ENCODE measurements around the gene SHMT2.

SHMT2 gene

DNA sequence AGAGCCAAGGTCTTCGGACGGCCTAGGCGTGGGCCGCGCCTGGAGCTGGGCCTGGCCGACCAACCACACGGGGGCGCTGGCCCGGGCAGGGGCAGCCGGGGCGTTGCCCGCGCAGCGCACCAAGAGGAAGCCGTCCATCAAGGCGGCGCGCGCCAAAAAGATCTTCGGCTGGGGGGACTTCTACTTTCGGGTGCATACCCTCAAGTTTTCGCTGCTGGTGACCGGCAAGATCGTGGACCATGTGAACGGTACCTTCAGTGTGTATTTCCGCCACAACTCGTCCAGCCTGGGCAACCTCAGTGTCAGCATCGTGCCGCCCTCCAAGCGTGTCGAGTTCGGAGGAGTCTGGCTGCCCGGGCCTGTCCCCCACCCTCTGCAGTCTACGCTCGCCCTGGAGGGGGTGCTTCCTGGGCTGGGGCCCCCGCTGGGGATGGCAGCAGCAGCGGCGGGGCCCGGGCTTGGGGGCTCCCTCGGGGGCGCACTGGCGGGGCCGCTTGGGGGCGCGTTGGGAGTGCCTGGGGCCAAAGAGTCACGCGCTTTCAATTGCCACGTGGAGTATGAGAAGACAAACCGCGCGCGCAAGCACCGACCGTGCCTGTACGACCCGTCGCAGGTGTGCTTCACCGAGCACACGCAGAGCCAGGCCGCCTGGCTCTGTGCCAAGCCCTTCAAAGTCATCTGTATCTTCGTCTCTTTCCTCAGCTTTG is 4.4 kb upstream of the SHMT2 start:
- no peaks in the 10 kb centered on the region for H3K9me3 Mint-ChIP-seq
- peaks cover 69% of the 10 kb centered on the region for H3K27me3 Mint-ChIP-seq
- no peak overlapping the region for H3K27ac Mint-ChIP-seq
- H3K36me3 Mint-ChIP-seq (ENCODE audit: low read depth) = peaks cover 6% of the 10 kb centered on the region
- H3K4me1 Mint-ChIP-seq (ENCODE audit: low read depth) = peaks cover 63% of the 10 kb centered on the region
- peak overlapping the region; percentile 53 for H3K4me3 Mint-ChIP-seq

DNA sequence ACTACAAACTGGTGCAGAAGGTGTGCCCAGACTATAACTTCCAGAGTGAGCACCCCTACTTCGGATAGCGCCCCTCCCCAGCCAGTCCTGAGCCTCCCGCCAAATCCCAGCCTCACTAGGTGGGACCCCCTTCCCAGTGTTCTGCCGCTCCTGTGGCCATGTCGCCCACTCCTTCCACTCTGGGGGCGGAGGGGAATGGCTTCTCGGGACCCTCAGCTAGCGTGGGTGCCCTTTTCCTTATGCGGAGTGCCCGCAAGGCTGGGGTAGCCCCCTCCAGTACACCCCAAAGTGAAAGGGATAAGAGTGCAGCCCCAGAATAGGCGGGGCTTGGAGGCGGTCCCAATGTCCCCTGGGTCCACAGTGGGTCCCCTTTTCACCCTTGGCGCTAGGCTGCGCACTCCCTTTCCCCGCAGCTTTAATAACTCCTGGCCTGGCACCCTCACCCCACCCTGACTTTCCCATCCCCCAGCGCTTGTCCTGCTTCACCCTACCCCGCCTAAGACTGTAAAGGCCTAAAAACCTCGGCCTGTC is 3.8 kb upstream of the SHMT2 start:
- peaks cover 67% of the 10 kb centered on the region for H3K4me1 Mint-ChIP-seq (ENCODE audit: low read depth)
- H3K4me3 Mint-ChIP-seq = peak overlapping the region; percentile 53
- no peak overlapping the region for H3K27ac Mint-ChIP-seq
- H3K27me3 Mint-ChIP-seq = peaks cover 65% of the 10 kb centered on the region
- H3K36me3 Mint-ChIP-seq (ENCODE audit: low read depth) = peaks cover 12% of the 10 kb centered on the region
- no peaks in the 10 kb centered on the region for H3K9me3 Mint-ChIP-seq

DNA sequence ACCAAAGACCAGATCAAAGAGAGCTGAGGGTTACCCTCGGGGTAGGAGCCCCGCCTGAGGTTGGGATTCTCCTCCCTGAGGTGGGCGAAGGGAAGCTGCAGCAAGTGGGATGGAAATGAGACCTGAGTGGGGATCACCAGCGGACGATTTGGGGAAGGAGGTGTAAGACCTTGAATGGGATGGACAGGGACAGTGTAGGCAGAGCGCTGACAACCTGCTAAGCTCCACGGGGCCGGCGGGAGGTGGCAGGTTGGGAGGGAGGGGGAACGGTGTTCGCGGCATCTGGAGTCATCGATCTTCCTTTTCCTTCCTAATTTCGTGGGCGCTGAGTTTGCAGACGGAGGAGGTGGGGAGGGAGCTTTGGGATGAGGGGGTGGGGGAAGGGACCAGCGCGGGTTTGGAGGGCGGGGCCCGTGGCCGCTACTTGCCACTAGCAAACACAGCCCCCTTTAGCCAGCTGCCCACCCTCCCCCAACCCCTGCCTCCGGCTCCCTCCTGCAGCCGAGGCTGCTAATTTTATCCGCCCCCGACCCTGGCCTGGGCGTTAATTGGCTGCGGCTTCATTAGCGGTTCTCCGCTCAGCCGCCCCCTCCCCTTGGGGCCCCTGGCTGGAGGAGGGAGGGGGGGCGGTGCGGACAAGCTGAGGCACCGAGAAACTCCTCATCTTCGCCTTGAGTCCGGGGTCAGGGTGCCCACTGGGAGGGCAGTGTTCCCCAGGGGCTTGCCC is 2.8 kb upstream of the SHMT2 start:
- no peaks in the 10 kb centered on the region for H3K9me3 Mint-ChIP-seq
- H3K36me3 Mint-ChIP-seq (ENCODE audit: low read depth) = peaks cover 22% of the 10 kb centered on the region
- no peak overlapping the region for H3K27ac Mint-ChIP-seq
- H3K27me3 Mint-ChIP-seq = peaks cover 56% of the 10 kb centered on the region
- H3K4me1 Mint-ChIP-seq (ENCODE audit: low read depth) = peaks cover 66% of the 10 kb centered on the region
- H3K4me3 Mint-ChIP-seq = peak overlapping the region; percentile 63

DNA sequence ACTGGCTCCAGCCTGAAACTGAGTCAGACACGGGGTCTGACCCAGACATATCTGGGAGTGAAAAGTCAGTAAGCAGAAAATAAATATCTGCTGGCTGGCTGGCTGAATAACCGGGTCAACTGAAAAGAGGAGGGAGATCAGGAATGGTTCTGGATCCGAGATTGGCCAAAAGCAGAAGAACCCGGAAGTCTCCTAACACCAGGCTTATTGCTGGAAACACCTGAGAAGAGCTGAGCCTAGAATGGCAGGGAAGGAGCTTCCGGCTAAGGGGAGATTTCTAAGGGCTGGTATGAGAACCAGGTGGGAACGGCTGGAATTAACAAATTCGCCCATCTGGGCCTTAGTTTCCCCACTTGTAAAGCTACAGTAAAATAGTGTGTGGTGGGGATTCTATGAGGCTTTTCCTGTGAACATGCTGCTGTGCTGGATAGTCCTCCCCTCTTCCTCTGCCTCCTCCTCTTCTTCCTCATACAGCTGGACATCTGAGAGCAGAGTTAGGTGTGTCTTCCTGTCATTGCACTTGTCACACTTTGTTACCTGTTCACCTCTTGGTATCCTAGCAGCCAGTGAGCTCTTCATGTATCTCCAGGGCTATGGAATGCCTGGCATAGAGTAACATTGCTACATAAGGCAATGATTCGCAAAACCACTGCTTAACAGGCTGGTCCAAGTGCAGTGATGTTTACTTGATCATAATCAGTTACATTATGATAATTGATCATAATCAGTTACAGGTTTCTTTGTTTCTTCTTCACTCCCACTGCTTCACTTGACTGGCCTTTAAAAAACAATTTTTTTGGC is 2.0 kb upstream of the SHMT2 start:
- peaks cover 65% of the 10 kb centered on the region for H3K4me1 Mint-ChIP-seq (ENCODE audit: low read depth)
- no peak overlapping the region for H3K27ac Mint-ChIP-seq
- peaks cover 49% of the 10 kb centered on the region for H3K27me3 Mint-ChIP-seq
- no peaks in the 10 kb centered on the region for H3K9me3 Mint-ChIP-seq
- peaks cover 28% of the 10 kb centered on the region for H3K36me3 Mint-ChIP-seq (ENCODE audit: low read depth)
- H3K4me3 Mint-ChIP-seq = peak overlapping the region; percentile 63

DNA sequence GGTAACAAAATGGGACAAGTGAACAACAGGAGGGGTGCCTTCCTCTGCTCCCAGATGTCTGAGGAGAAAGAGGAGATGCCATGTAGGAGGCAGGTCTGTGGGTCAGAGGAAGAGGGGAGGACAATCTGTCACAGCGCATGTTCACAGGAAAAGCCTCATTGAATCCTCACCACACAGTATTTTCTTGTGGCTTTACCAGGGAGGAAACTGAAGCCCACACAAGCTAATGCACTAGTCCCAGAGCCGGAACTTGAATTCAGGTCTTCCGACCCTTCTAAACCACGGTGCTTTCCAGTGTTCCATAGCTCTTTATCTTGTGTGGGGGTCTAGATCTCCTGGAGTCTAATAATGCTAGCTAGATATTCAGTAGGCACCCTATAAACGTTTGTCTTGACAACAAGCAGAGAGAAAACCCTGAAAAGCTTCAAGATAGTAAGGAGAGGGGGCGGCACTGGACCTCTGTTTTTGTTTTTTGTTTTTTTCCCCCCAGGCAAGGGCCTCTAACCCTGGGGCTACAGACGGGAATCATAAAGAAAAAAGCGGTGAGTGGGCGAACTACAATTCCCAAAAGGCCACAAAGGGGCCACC is 371 bp upstream of the SHMT2 start:
- H3K4me1 Mint-ChIP-seq (ENCODE audit: low read depth) = peaks cover 68% of the 10 kb centered on the region
- peaks cover 44% of the 10 kb centered on the region for H3K36me3 Mint-ChIP-seq (ENCODE audit: low read depth)
- no peaks in the 10 kb centered on the region for H3K9me3 Mint-ChIP-seq
- peak overlapping the region; percentile 99 for H3K4me3 Mint-ChIP-seq
- H3K27ac Mint-ChIP-seq = peak overlapping the region; percentile 99
- peaks cover 33% of the 10 kb centered on the region for H3K27me3 Mint-ChIP-seq

DNA sequence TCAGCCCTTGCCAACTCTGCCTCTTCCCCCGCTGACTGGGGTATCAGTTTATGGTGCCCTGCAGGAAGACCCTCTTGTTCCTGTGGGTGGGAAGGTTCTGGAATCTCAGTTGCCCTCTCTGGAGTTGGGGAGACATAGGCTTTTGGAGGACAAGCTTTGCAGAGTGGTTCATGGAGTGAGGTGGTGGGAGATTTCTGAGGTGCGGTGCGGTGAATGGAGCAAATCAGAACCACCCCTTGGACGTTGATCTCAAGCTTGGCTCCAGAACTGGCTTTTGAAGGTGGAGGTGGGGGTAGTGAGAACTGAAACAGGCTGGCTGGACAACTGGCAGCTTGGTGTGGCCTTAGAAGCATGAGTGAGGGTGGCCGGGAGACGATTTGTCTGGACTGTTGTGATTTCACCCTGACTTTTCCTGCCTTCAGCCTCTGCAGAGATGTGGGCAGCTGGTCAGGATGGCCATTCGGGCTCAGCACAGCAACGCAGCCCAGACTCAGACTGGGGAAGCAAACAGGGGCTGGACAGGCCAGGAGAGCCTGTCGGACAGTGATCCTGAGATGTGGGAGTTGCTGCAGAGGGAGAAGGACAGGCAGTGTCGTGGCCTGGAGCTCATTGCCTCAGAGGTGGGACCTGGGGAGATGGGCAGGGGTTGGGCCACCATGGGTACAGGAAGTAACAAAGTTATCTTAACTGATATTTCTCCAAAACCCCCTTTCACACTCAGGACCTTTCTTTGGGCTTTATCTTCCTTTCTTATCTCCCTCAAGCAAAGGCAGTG is 1.1 kb downstream of the SHMT2 start:
- peaks cover 55% of the 10 kb centered on the region for H3K36me3 Mint-ChIP-seq (ENCODE audit: low read depth)
- peaks cover 20% of the 10 kb centered on the region for H3K27me3 Mint-ChIP-seq
- peak overlapping the region; percentile 99 for H3K27ac Mint-ChIP-seq
- peaks cover 76% of the 10 kb centered on the region for H3K4me1 Mint-ChIP-seq (ENCODE audit: low read depth)
- peak overlapping the region; percentile 99 for H3K4me3 Mint-ChIP-seq
- no peaks in the 10 kb centered on the region for H3K9me3 Mint-ChIP-seq

DNA sequence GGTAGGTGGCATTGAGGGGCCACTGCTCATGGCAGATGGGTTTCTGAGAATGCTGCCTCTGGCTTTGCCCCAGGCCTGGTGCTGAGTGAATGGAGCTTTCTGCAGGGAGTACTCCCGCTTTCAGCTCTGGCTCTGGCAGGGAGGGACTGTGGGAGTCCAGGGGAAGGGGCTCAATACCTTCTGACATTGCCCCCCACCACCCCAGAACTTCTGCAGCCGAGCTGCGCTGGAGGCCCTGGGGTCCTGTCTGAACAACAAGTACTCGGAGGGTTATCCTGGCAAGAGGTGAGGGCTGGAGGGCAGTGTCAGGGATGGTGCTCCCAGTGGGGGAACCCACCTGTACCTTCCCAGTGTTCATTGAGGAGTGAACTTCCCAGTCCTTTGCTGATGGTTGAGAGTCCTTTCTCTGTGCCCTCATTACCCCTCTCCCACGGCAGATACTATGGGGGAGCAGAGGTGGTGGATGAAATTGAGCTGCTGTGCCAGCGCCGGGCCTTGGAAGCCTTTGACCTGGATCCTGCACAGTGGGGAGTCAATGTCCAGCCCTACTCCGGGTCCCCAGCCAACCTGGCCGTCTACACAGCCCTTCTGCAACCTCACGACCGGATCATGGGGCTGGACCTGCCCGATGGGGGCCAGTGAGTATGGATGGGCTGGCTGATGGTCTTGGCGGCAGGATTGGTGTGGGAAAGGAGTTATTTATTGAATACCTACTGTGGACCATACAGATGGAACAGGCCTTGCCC is 1.9 kb downstream of the SHMT2 start:
- H3K27me3 Mint-ChIP-seq = peaks cover 17% of the 10 kb centered on the region
- peaks cover 55% of the 10 kb centered on the region for H3K36me3 Mint-ChIP-seq (ENCODE audit: low read depth)
- peak overlapping the region; percentile 99 for H3K27ac Mint-ChIP-seq
- H3K4me3 Mint-ChIP-seq = peak overlapping the region; percentile 99
- H3K9me3 Mint-ChIP-seq = no peaks in the 10 kb centered on the region
- peaks cover 73% of the 10 kb centered on the region for H3K4me1 Mint-ChIP-seq (ENCODE audit: low read depth)

DNA sequence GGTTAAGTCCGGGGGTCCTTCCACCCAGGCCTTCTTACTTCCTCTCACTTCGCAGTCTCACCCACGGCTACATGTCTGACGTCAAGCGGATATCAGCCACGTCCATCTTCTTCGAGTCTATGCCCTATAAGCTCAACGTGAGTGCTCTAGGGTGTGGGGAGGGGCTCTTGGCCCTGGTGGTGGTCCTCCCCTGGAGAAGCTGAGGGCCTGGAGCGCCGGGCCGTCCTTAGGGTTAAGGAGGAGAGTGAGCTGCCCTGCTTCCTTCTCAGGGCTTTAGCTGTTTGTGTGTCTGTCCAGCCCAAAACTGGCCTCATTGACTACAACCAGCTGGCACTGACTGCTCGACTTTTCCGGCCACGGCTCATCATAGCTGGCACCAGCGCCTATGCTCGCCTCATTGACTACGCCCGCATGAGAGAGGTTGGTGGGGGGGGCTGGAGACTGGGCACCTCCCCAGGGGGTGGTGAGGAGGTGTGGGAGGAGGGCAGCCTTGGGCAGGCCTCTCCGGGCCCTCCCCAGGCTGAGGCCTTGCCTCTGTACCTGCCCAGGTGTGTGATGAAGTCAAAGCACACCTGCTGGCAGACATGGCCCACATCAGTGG is 2.7 kb downstream of the SHMT2 start:
- Mint-ChIP-seq H3K4me3 (peak overlapping the region; percentile 99), H3K36me3 (ENCODE audit: low read depth) (peaks cover 55% of the 10 kb centered on the region), H3K27me3 (peaks cover 20% of the 10 kb centered on the region), H3K9me3 (no peaks in the 10 kb centered on the region), H3K27ac (no peak overlapping the region), H3K4me1 (ENCODE audit: low read depth) (peaks cover 72% of the 10 kb centered on the region)

DNA sequence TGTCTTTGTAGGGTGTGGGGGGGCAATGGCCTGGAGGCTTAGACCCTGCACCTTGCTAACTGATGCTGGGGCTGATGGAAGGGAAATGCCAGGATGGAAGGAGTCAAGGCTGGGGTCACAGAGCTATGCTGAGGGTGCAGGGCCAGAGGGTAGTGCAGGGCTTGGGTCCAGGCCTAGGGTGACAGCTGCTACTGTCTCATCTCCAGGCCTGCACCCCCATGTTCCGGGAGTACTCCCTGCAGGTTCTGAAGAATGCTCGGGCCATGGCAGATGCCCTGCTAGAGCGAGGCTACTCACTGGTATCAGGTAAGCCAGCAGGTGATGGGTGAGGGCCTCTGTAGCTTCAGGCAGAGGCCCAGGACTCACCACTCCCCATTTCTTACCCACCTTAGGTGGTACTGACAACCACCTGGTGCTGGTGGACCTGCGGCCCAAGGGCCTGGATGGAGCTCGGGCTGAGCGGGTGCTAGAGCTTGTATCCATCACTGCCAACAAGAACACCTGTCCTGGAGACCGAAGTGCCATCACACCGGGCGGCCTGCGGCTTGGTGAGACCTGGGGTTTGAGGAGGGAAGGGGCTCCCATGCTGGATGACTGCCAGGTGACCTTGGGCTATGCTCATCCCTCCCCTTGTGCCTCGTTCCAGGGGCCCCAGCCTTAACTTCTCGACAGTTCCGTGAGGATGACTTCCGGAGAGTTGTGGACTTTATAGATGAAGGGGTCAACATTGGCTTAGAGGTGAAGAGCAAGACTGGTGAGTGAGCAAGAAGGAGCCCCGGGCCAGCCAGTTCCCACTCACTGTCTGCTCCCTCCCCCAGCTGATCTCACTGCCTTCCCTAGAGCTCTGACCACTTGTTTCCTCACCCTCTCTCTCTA is 4.1 kb downstream of the SHMT2 start:
- H3K4me1 Mint-ChIP-seq (ENCODE audit: low read depth) = peaks cover 77% of the 10 kb centered on the region

DNA sequence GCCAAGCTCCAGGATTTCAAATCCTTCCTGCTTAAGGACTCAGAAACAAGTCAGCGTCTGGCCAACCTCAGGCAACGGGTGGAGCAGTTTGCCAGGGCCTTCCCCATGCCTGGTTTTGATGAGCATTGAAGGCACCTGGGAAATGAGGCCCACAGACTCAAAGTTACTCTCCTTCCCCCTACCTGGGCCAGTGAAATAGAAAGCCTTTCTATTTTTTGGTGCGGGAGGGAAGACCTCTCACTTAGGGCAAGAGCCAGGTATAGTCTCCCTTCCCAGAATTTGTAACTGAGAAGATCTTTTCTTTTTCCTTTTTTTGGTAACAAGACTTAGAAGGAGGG is 4.7 kb downstream of the SHMT2 start:
- H3K27me3 Mint-ChIP-seq = peaks cover 24% of the 10 kb centered on the region
- no peak overlapping the region for H3K4me3 Mint-ChIP-seq
- no peaks in the 10 kb centered on the region for H3K9me3 Mint-ChIP-seq
- no peak overlapping the region for H3K27ac Mint-ChIP-seq
- H3K36me3 Mint-ChIP-seq (ENCODE audit: low read depth) = peaks cover 55% of the 10 kb centered on the region
- H3K4me1 Mint-ChIP-seq (ENCODE audit: low read depth) = peaks cover 75% of the 10 kb centered on the region

More for the DNA sequence above, 4.1 kb downstream of the SHMT2 start:
- no peak overlapping the region for H3K4me3 Mint-ChIP-seq
- peaks cover 20% of the 10 kb centered on the region for H3K27me3 Mint-ChIP-seq
- H3K36me3 Mint-ChIP-seq (ENCODE audit: low read depth) = peaks cover 55% of the 10 kb centered on the region
- no peak overlapping the region for H3K27ac Mint-ChIP-seq
- no peaks in the 10 kb centered on the region for H3K9me3 Mint-ChIP-seq

DNA sequence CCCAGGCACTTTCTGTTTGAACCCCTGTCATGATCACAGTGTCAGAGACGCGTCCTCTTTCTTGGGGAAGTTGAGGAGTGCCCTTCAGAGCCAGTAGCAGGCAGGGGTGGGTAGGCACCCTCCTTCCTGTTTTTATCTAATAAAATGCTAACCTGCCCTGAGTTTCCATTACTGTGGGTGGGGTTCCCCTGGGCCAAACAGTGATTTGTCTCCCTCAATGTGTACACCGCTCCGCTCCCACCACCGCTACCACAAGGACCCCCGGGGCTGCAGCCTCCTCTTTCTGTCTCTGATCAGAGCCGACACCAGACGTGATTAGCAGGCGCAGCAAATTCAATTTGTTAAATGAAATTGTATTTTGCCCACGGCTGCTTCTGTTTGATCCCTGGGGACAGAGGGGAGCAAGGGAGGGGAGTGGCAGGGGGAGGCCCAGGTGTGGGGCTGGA is 5.1 kb downstream of the SHMT2 start:
- Mint-ChIP-seq H3K9me3 (no peaks in the 10 kb centered on the region), H3K4me1 (ENCODE audit: low read depth) (peaks cover 77% of the 10 kb centered on the region), H3K27me3 (peaks cover 26% of the 10 kb centered on the region), H3K27ac (no peak overlapping the region), H3K4me3 (no peak overlapping the region), H3K36me3 (ENCODE audit: low read depth) (peaks cover 54% of the 10 kb centered on the region)

DNA sequence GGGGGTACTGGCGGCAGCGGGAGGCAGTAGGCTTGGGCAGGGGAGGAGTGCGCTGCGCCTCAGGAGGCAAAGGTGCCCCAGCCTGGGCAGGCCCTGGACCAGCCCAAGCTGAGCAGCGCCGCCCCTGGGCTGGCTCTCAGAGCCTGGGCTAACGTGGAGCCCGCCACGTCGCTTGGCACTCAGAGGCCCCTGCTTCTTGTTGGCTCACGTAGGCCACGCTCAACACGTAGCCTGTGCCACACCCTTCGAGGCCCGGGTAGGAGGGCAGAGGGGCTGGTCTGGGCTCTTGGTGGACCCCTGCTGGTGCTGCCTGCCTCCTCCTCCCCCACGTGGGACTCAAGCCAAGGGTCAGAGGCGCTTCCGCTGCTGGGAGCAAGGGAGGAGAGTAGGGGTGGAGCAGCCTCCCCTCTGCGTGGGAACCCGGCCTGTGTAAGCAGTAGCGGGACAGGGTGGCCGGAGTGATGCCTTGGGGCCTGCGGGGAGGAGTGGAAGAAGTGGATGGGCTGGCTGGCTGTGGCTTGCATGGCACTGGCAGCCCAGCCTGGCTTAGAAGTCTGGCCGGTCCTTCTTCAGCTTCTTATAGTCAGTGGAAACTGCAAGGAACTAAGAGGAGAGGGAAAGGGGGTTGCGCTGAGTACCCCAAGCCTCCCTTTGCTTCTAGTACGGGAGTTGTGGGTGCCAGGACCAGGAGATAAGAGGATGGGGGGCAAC is 5.7 kb downstream of the SHMT2 start:
- no peak overlapping the region for H3K27ac Mint-ChIP-seq
- peaks cover 82% of the 10 kb centered on the region for H3K4me1 Mint-ChIP-seq (ENCODE audit: low read depth)
- peaks cover 48% of the 10 kb centered on the region for H3K36me3 Mint-ChIP-seq (ENCODE audit: low read depth)
- peaks cover 29% of the 10 kb centered on the region for H3K27me3 Mint-ChIP-seq
- no peak overlapping the region for H3K4me3 Mint-ChIP-seq
- no peaks in the 10 kb centered on the region for H3K9me3 Mint-ChIP-seq

Data from stimulated activated naive CD8-positive, alpha-beta T cell treated with anti-CD3 and anti-CD28 coated beads, Interleukin-15, Interleukin-2, amounts not matched to agents 100 ng/mL and 50 ng/mL, for 24 hours (primary cell).